ENCODE measurements around the gene IL5. TPM values are rescaled to one million over a fixed set of nuclear protein-coding genes. Genes with fewer than 3 reads are reported as not detected.

IL5 gene
- total and polyA plus RNA-seq, 2 of the 4 experiments (the other 2 are of a cell fraction), result not detected

DNA sequence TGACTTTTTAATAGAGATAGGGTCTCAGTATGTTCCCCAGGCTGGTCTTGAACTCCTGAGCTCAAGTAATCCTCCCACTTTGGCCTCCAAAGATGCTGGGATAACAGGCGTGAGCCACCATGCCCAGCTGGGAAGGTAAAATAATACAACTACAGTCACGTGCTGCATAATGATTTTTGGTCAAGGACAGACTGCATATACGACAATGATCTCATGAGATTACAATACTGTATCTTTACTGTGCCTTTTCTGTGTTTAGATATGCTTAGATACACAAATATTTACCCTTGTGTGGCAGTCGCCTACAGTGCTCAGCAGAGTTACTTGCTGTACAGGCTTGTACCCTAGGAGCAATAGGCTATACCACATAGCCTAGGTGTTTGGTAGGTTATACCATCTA is 38.6 kb downstream of the IL5 start:
- TF ChIP-seq RCOR1 (IDR thresholded peaks at IDR 0.05; ENCODE audit: insufficient replicate concordance, low read length) (no peak), FOS (IDR thresholded peaks at IDR 0.05; ENCODE audit: low read depth, low read length) (no peak)
- no peak for DNase-seq
- no peak for ATAC-seq (ENCODE audit: low read depth)
- WGBS, 2 experiments (ENCODE audit: extremely low coverage in 2 of 2, insufficient read length in 1 of 2), result no CpG with 5 or more reads among the region's 4 CpGs
- intact Hi-C loops (cut with micrococcal nuclease) (loop anchor here (5.0 kb wide), 4 partner anchors 53 to 363 kb away; partner anchors contain the start of genes GDF9, RAD50, SLC22A4 and UQCRQ), in situ Hi-C loops (cut with MboI; ENCODE audit: low sequenced_read_pairs) (loop anchor here (5.0 kb wide), 1 partner anchor 117 kb away; no protein-coding TSS in a partner anchor), dilution Hi-C loops (cut with HindIII; ENCODE audit: low sequenced_read_pairs, unreplicated experiment) (no loop called here)
- Histone ChIP-seq H3K4me2 (ENCODE audit: low read depth, low read length) (no peak overlapping the region), H3K27ac (ENCODE audit: insufficient read depth, low read length) (no peak overlapping the region; the same call in 1 of the 2 replicates), H3K27me3 (ENCODE audit: control insufficient read depth, insufficient read depth, low read length) (no peaks in the 10 kb centered on the region), H3K4me3 (ENCODE audit: insufficient read depth, low read depth, low read length) (no peak overlapping the region), H4K5ac (ENCODE audit: low read depth, low read length) (no peak overlapping the region; the same call in none of the 2 replicates), H2AK5ac (ENCODE audit: low read depth, low read length) (peak overlapping the region; percentile 66; the same call in 1 of the 2 replicates), H3K9me3 (ENCODE audit: control insufficient read depth, insufficient read depth, low read length) (no peaks in the 10 kb centered on the region), H2AFZ (replicated peaks; ENCODE audit: low read length, poor library complexity) (no peak overlapping the region), H3K36me3 (ENCODE audit: control insufficient read depth, insufficient read depth, low read length) (no peaks in the 10 kb centered on the region), H3K9me1 (ENCODE audit: insufficient read depth, low read length) (peaks cover 32% of the 10 kb centered on the region), H3K4ac (ENCODE audit: low read depth, low read length) (peak overlapping the region; percentile 67), H2BK20ac (ENCODE audit: low read depth, low read length) (peak overlapping the region; percentile 82), H2BK120ac (ENCODE audit: low read depth, low read length) (peak overlapping the region; percentile 96), H2AK9ac (replicated peaks; ENCODE audit: low read depth, low read length, poor library complexity) (no peak overlapping the region), H3K79me1 (ENCODE audit: low read depth in 1 of 2, low read length in 2 of 2) (peaks cover 0 to 3% of the 10 kb centered on the region in 2 experiments; a peak in 1 of 4 replicates), H3K56ac (ENCODE audit: extremely low read depth, insufficient read depth, low read length) (no peak overlapping the region), H4K20me1 (ENCODE audit: insufficient read depth, low read length) (no peaks in the 10 kb centered on the region), H3K23ac (ENCODE audit: low read depth, low read length) (peak overlapping the region; percentile 29; the same call in 1 of the 2 replicates), H2BK15ac (ENCODE audit: low read depth, low read length) (peak overlapping the region; percentile 72; the same call in 2 of the 3 replicates), H3K4me1 (ENCODE audit: control insufficient read depth, insufficient read depth, low read length) (peaks cover 25% of the 10 kb centered on the region), H3K14ac (replicated peaks; ENCODE audit: low read depth, low read length) (peak overlapping the region; percentile 50), H3K9ac (ENCODE audit: low read depth, low read length) (no peak overlapping the region), H4K8ac (ENCODE audit: low read depth in 2 of 2, low read length in 2 of 2) (peak overlapping the region in 1 of 2 experiments; percentile 20; a peak in 2 of 4 replicates), H2BK5ac (ENCODE audit: low read depth, low read length, poor library complexity, severe bottlenecking) (peak overlapping the region; percentile 95), H4K91ac (ENCODE audit: insufficient read depth, low read depth, low read length) (peak overlapping the region; percentile 55), H3K18ac (ENCODE audit: low read depth, low read length) (peak overlapping the region; percentile 75)
- POLR2A ChIA-PET (ENCODE audit: unreplicated experiment), result no interaction called here
- CTCF ChIA-PET, result interaction anchor here (0.7 to 2.0 kb wide), 2 partner anchors 79 kb away, joined by 3 to 11 read pairs; no protein-coding TSS in a partner anchor
- BruUV-seq (replicated peaks), result no TSS peak

Measured in IMR-90 (cell line).